Measurements from ENCODE around the gene MUC5AC.

Gene MUC5AC

GRCh38 chr11:1218788-1219445, 61.2 kb downstream of the MUC5AC start:
- Histone ChIP-seq H3K9ac (ENCODE audit: low read depth, low read length) (no peak overlapping the region), H3K27me3 (ENCODE audit: insufficient read depth, low read length) (0 out of 2 replicates have a peak, but pooled peaks cover 4% of the 10 kb centered on the region), H3K4me1 (ENCODE audit: insufficient read depth, low read length) (no peaks in the 10 kb centered on the region), H3K36me3 (ENCODE audit: insufficient read depth, low read depth, low read length) (no peaks in the 10 kb centered on the region), H3K4me3 (ENCODE audit: low read length) (no peak overlapping the region), H3K9me3 (ENCODE audit: insufficient read depth, low read depth, low read length) (no peaks in the 10 kb centered on the region), H3K27ac (ENCODE audit: low read length) (no peak overlapping the region)

GRCh38 chr11:1219446-1219833, 61.7 kb downstream of the MUC5AC start:
- Histone ChIP-seq H3K27me3 (ENCODE audit: insufficient read depth, low read length) (0 out of 2 replicates have a peak, but pooled peaks cover 4% of the 10 kb centered on the region), H3K9ac (ENCODE audit: low read depth, low read length) (no peak overlapping the region), H3K4me3 (ENCODE audit: low read length) (no peak overlapping the region), H3K27ac (ENCODE audit: low read length) (no peak overlapping the region), H3K9me3 (ENCODE audit: insufficient read depth, low read depth, low read length) (no peaks in the 10 kb centered on the region), H3K4me1 (ENCODE audit: insufficient read depth, low read length) (no peaks in the 10 kb centered on the region), H3K36me3 (ENCODE audit: insufficient read depth, low read depth, low read length) (no peaks in the 10 kb centered on the region)

- H3K27me3 ChIP-seq (ENCODE audit: insufficient read depth, low read length): 0 out of 2 replicates have a peak, but pooled peaks cover 4% of the 10 kb centered on the region
- no peaks in the 10 kb centered on the region for H3K4me1 ChIP-seq (ENCODE audit: insufficient read depth, low read length)
- no peak overlapping the region for H3K4me3 ChIP-seq (ENCODE audit: low read length)
- no peaks in the 10 kb centered on the region for H3K36me3 ChIP-seq (ENCODE audit: insufficient read depth, low read depth, low read length)
- no peak overlapping the region for H3K9ac ChIP-seq (ENCODE audit: low read depth, low read length)
- H3K9me3 ChIP-seq (ENCODE audit: insufficient read depth, low read depth, low read length): no peaks in the 10 kb centered on the region
- H3K27ac ChIP-seq (ENCODE audit: low read length): no peak overlapping the region
Measured at GRCh38 chr11:1219834-1220815, 62.4 kb downstream of the MUC5AC start.

GRCh38 chr11:1220941-1221721, 63.4 kb downstream of the MUC5AC start:
- Histone ChIP-seq H3K27me3 (ENCODE audit: insufficient read depth, low read length) (0 out of 2 replicates have a peak, but pooled peaks cover under 1% of the 10 kb centered on the region), H3K9ac (ENCODE audit: low read depth, low read length) (no peak overlapping the region), H3K27ac (ENCODE audit: low read length) (no peak overlapping the region), H3K9me3 (ENCODE audit: insufficient read depth, low read depth, low read length) (no peaks in the 10 kb centered on the region), H3K36me3 (ENCODE audit: insufficient read depth, low read depth, low read length) (no peaks in the 10 kb centered on the region), H3K4me1 (ENCODE audit: insufficient read depth, low read length) (no peaks in the 10 kb centered on the region), H3K4me3 (ENCODE audit: low read length) (no peak overlapping the region)

GRCh38 chr11:1221848-1222311, 64.1 kb downstream of the MUC5AC start:
- Histone ChIP-seq H3K36me3 (ENCODE audit: insufficient read depth, low read depth, low read length) (no peaks in the 10 kb centered on the region), H3K27ac (ENCODE audit: low read length) (no peak overlapping the region), H3K9ac (ENCODE audit: low read depth, low read length) (no peak overlapping the region), H3K4me1 (ENCODE audit: insufficient read depth, low read length) (no peaks in the 10 kb centered on the region), H3K27me3 (ENCODE audit: insufficient read depth, low read length) (no peaks in the 10 kb centered on the region), H3K9me3 (ENCODE audit: insufficient read depth, low read depth, low read length) (no peaks in the 10 kb centered on the region), H3K4me3 (ENCODE audit: low read length) (no peak overlapping the region)

GRCh38 chr11:1222491-1223345, 65.0 kb downstream of the MUC5AC start, which contains the start of gene MUC5B:
Gene MUC5B (plus strand): TSS chr11:1223066. CDS start chr11:1223124, 58 bp downstream.
- Histone ChIP-seq H3K27me3 (ENCODE audit: insufficient read depth, low read length) (no peaks in the 10 kb centered on the region), H3K9me3 (ENCODE audit: insufficient read depth, low read depth, low read length) (no peaks in the 10 kb centered on the region), H3K36me3 (ENCODE audit: insufficient read depth, low read depth, low read length) (no peaks in the 10 kb centered on the region), H3K9ac (ENCODE audit: low read depth, low read length) (no peak within 1 kb of the TSS), H3K4me3 (ENCODE audit: low read length) (no peak within 1 kb of the TSS), H3K27ac (ENCODE audit: low read length) (no peak within 1 kb of the TSS), H3K4me1 (ENCODE audit: insufficient read depth, low read length) (no peaks in the 10 kb centered on the region)

- H3K9ac ChIP-seq (ENCODE audit: low read depth, low read length): no peak overlapping the region
- H3K27ac ChIP-seq (ENCODE audit: low read length): no peak overlapping the region
- H3K27me3 ChIP-seq (ENCODE audit: insufficient read depth, low read length): no peaks in the 10 kb centered on the region
- no peak overlapping the region for H3K4me3 ChIP-seq (ENCODE audit: low read length)
- no peaks in the 10 kb centered on the region for H3K9me3 ChIP-seq (ENCODE audit: insufficient read depth, low read depth, low read length)
- no peaks in the 10 kb centered on the region for H3K4me1 ChIP-seq (ENCODE audit: insufficient read depth, low read length)
- H3K36me3 ChIP-seq (ENCODE audit: insufficient read depth, low read depth, low read length): no peaks in the 10 kb centered on the region
Measured at GRCh38 chr11:1223346-1224110, 65.8 kb downstream of the MUC5AC start.

- H3K27me3 ChIP-seq (ENCODE audit: insufficient read depth, low read length): no peaks in the 10 kb centered on the region
- H3K4me3 ChIP-seq (ENCODE audit: low read length): no peak overlapping the region
- no peaks in the 10 kb centered on the region for H3K4me1 ChIP-seq (ENCODE audit: insufficient read depth, low read length)
- H3K9me3 ChIP-seq (ENCODE audit: insufficient read depth, low read depth, low read length): no peaks in the 10 kb centered on the region
- no peak overlapping the region for H3K27ac ChIP-seq (ENCODE audit: low read length)
- H3K9ac ChIP-seq (ENCODE audit: low read depth, low read length): no peak overlapping the region
- H3K36me3 ChIP-seq (ENCODE audit: insufficient read depth, low read depth, low read length): no peaks in the 10 kb centered on the region
Measured at GRCh38 chr11:1224111-1224490, 66.3 kb downstream of the MUC5AC start.

GRCh38 chr11:1224491-1225385, 67.0 kb downstream of the MUC5AC start:
- H3K4me3 ChIP-seq (ENCODE audit: low read length): no peak overlapping the region
- H3K4me1 ChIP-seq (ENCODE audit: insufficient read depth, low read length): no peaks in the 10 kb centered on the region
- no peaks in the 10 kb centered on the region for H3K27me3 ChIP-seq (ENCODE audit: insufficient read depth, low read length)
- H3K36me3 ChIP-seq (ENCODE audit: insufficient read depth, low read depth, low read length): no peaks in the 10 kb centered on the region
- H3K9ac ChIP-seq (ENCODE audit: low read depth, low read length): no peak overlapping the region
- H3K9me3 ChIP-seq (ENCODE audit: insufficient read depth, low read depth, low read length): no peaks in the 10 kb centered on the region
- H3K27ac ChIP-seq (ENCODE audit: low read length): no peak overlapping the region

Data from iPS-20b (cell line).